ENCODE measurements around the gene TRIM24. TPM values are rescaled to one million over a fixed set of nuclear protein-coding genes. Genes with fewer than 3 reads are reported as not detected.

The TRIM24 gene
- total RNA-seq, 1 donor from 2014 or later: 23.9 TPM

DNA sequence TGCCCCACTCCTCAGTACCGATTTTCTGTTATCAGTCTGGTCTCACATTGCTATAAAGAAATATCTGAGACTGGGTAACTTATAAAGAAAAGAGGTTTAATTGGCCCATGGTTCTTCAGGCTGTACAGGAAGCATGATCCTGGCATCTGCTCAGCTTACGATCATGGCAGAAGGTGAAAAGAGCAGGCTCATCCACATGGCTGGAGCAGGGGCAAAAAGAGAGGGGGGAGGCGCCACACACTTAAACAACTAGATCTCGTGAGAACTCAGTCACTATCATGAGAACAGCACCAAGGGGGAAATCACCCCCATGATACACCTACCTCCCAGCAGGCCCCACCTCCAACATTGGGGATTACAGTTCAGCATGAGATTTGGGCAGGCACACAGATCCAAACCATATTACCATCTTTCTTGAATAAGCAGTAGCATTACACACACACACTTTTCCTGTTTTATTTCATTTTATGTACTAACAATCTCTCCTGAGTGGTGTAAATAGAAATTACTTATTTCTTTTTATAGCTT lies 53.3 kb downstream of the TRIM24 start:
- Histone ChIP-seq H3K4me3 (no peak overlapping the region), H3K27ac (no peak overlapping the region), H3K9me3 (no peaks in the 10 kb centered on the region), H3K36me3 (peaks cover 15% of the 10 kb centered on the region), H3K27me3 (no peaks in the 10 kb centered on the region), H3K4me1 (no peaks in the 10 kb centered on the region)
- ATAC-seq: no peak
- intact Hi-C loops (cut with DNase I): no loop called here
- TF ChIP-seq, protein P1, sequence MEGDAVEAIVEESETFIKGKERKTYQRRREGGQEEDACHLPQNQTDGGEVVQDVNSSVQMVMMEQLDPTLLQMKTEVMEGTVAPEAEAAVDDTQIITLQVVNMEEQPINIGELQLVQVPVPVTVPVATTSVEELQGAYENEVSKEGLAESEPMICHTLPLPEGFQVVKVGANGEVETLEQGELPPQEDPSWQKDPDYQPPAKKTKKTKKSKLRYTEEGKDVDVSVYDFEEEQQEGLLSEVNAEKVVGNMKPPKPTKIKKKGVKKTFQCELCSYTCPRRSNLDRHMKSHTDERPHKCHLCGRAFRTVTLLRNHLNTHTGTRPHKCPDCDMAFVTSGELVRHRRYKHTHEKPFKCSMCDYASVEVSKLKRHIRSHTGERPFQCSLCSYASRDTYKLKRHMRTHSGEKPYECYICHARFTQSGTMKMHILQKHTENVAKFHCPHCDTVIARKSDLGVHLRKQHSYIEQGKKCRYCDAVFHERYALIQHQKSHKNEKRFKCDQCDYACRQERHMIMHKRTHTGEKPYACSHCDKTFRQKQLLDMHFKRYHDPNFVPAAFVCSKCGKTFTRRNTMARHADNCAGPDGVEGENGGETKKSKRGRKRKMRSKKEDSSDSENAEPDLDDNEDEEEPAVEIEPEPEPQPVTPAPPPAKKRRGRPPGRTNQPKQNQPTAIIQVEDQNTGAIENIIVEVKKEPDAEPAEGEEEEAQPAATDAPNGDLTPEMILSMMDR (IDR thresholded peaks at IDR 0.05): no peak
- DNase-seq: no peak

DNA sequence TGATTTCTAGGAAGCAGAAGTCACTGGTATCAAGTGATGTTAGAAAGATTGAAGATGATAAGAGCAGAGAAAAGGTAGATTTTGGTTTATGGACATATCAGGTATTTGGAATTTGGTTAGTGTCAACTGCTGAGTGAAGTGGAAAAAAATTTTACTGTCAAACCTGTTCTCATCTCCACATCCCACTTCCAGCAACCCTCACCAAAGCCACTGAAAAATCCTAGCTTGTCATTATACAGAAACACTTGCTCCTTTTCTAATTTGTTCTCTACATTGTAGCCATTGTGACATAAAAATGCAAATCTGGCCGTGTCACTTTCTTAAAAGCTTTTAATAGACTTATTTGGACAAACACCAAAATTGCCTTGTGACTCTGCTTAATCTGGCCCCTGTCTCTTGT lies 54.0 kb downstream of the TRIM24 start:
- TF ChIP-seq, protein P1 (IDR thresholded peaks at IDR 0.05): no peak

DNA sequence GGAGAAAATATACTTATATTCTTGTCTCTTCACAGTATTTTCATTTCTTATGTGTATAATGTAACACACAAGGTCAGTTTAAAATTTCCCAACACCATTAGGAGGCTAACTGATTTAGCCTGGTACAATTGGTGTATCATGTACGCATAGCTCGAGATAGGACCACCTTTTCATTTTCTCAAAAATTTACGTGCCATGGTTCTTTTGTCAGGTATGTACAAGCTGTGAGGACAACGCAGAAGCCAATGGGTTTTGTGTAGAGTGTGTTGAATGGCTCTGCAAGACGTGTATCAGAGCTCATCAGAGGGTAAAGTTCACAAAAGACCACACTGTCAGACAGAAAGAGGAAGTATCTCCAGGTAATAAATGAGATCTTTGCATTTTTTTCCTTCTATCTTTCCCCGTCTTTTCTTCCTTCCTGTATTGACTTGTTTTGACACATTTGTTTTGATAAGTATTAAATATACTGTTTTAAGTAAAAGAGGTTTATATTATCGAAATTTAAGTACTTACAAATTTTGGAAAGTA lies 55.0 kb downstream of the TRIM24 start:
- Histone ChIP-seq H3K36me3 (peaks cover 27% of the 10 kb centered on the region), H3K27ac (no peak overlapping the region), H3K27me3 (no peaks in the 10 kb centered on the region), H3K4me3 (no peak overlapping the region), H3K9me3 (no peaks in the 10 kb centered on the region), H3K4me1 (no peaks in the 10 kb centered on the region)
- DNase-seq (no peak), ATAC-seq (no peak)
- intact Hi-C loops (cut with DNase I): no loop called here
- TF ChIP-seq, protein P1 (IDR thresholded peaks at IDR 0.05): no peak

More for the DNA sequence above, 54.0 kb downstream of the TRIM24 start:
- H3K36me3 ChIP-seq: peaks cover 17% of the 10 kb centered on the region
- H3K27ac ChIP-seq: no peak overlapping the region
- no peak for ATAC-seq
- no peaks in the 10 kb centered on the region for H3K4me1 ChIP-seq
- DNase-seq: no peak
- intact Hi-C loops (cut with DNase I): no loop called here
- no peak overlapping the region for H3K4me3 ChIP-seq
- no peaks in the 10 kb centered on the region for H3K9me3 ChIP-seq
- no peaks in the 10 kb centered on the region for H3K27me3 ChIP-seq

- Histone ChIP-seq H3K27me3 (no peaks in the 10 kb centered on the region), H3K27ac (no peak overlapping the region), H3K4me1 (no peaks in the 10 kb centered on the region), H3K4me3 (no peak overlapping the region), H3K36me3 (peaks cover 39% of the 10 kb centered on the region), H3K9me3 (no peaks in the 10 kb centered on the region)
- ATAC-seq: no peak
- no peak for DNase-seq
- intact Hi-C loops (cut with DNase I): no loop called here
- TF ChIP-seq, protein P1 (IDR thresholded peaks at IDR 0.05): no peak
These were observed 59.2 kb downstream of the TRIM24 start for GRCh38 chr7:138519061-138519798.

GRCh38 chr7:138520742-138521141 lies 60.7 kb downstream of the TRIM24 start:
- H3K36me3 ChIP-seq: peaks cover 39% of the 10 kb centered on the region
- H3K4me3 ChIP-seq: no peak overlapping the region
- no peaks in the 10 kb centered on the region for H3K4me1 ChIP-seq
- H3K9me3 ChIP-seq: no peaks in the 10 kb centered on the region
- intact Hi-C loops (cut with DNase I): no loop called here
- ATAC-seq (no peak), DNase-seq (no peak)
- no peaks in the 10 kb centered on the region for H3K27me3 ChIP-seq
- H3K27ac ChIP-seq: no peak overlapping the region
- TF ChIP-seq, protein P1 (IDR thresholded peaks at IDR 0.05): no peak
